ENCODE data around the gene PGGHG. TPM values are rescaled to one million over a fixed set of nuclear protein-coding genes. Genes with fewer than 3 reads are reported as not detected.

Gene PGGHG
- polyA plus RNA-seq, 3 donors: 1.6 to 82.9 (median 2.1) TPM

GRCh38 chr11:330694-331357, 41.9 kb downstream of the PGGHG start:
- DNase-seq: no peak
- intact Hi-C loops (cut with micrococcal nuclease): no loop called here
- no peak for TF ChIP-seq CTCF (IDR thresholded peaks at IDR 0.05)
- Histone ChIP-seq H4K20me1 (ENCODE audit: insufficient read depth, low read length) (no peaks in the 10 kb centered on the region), H3K27me3 (ENCODE audit: control insufficient read depth in 2 of 2, insufficient read depth in 2 of 2, low read length in 2 of 2) (no peaks in the 10 kb centered on the region), H3K9me3 (replicated peaks in 1 of 2; ENCODE audit: control insufficient read depth in 1 of 2, insufficient read depth in 1 of 2, low read length in 2 of 2) (peaks cover 7 to 23% of the 10 kb centered on the region in 2 donors), H3K79me2 (ENCODE audit: insufficient read depth, low read length) (no peaks in the 10 kb centered on the region), H3K4me1 (ENCODE audit: control insufficient read depth in 1 of 2, insufficient read depth in 2 of 2, low read length in 2 of 2) (peaks cover 30 to 43% of the 10 kb centered on the region in 2 donors), H3K27ac (ENCODE audit: low read depth in 1 of 2, low read length in 2 of 2) (no peak overlapping the region), H3K36me3 (replicated peaks in 1 of 2; ENCODE audit: control insufficient read depth in 1 of 2, insufficient read depth in 2 of 2, low read length in 2 of 2) (no peaks in the 10 kb centered on the region), H3K4me2 (replicated peaks; ENCODE audit: extremely low read depth, low read length, poor library complexity, severe bottlenecking) (no peak overlapping the region), H3K9ac (ENCODE audit: insufficient read depth, low read length, poor library complexity, severe bottlenecking) (no peak overlapping the region), H3K4me3 (replicated peaks in 1 of 3; ENCODE audit: low read depth in 2 of 3, low read length in 3 of 3) (no peak overlapping the region), H2AFZ (ENCODE audit: insufficient read depth, low read depth, low read length, poor library complexity, severe bottlenecking) (no peak overlapping the region)
- Mint-ChIP-seq H3K4me1 (peaks cover 47% of the 10 kb centered on the region), H3K27ac (peak overlapping the region in 1 of 7 donors; percentile 66), H3K9me3 (peaks cover 15 to 24% (median 21%) of the 10 kb centered on the region in 7 donors), H3K27me3 (ENCODE audit: low read depth in 3 of 3) (peaks cover 5 to 9% (median 8%) of the 10 kb centered on the region in 3 donors), H3K36me3 (peaks cover 2 to 3% of the 10 kb centered on the region in 2 donors), H3K4me3 (no peak overlapping the region)
- 77% methylated on average over 30 of the region's 34 CpGs for WGBS (ENCODE audit: insufficient coverage)

- H3K4me1 ChIP-seq (ENCODE audit: control insufficient read depth in 1 of 2, insufficient read depth in 2 of 2, low read length in 2 of 2): peaks cover 30 to 43% of the 10 kb centered on the region in 2 donors
- 64% methylated on average over 17 of the region's 19 CpGs for WGBS (ENCODE audit: insufficient coverage)
- no peak overlapping the region for H3K9ac ChIP-seq (ENCODE audit: insufficient read depth, low read length, poor library complexity, severe bottlenecking)
- Mint-ChIP-seq H3K4me1 (peaks cover 47% of the 10 kb centered on the region), H3K9me3 (peaks cover 15 to 24% (median 21%) of the 10 kb centered on the region in 7 donors), H3K4me3 (no peak overlapping the region), H3K36me3 (peaks cover 2 to 3% of the 10 kb centered on the region in 2 donors), H3K27ac (no peak overlapping the region), H3K27me3 (ENCODE audit: low read depth in 3 of 3) (peaks cover 5 to 9% (median 8%) of the 10 kb centered on the region in 3 donors)
- peaks cover 7 to 23% of the 10 kb centered on the region in 2 donors for H3K9me3 ChIP-seq (replicated peaks in 1 of 2; ENCODE audit: control insufficient read depth in 1 of 2, insufficient read depth in 1 of 2, low read length in 2 of 2)
- no peak overlapping the region for H3K4me2 ChIP-seq (replicated peaks; ENCODE audit: extremely low read depth, low read length, poor library complexity, severe bottlenecking)
- H4K20me1 ChIP-seq (ENCODE audit: insufficient read depth, low read length): no peaks in the 10 kb centered on the region
- intact Hi-C loops (cut with micrococcal nuclease): no loop called here
- H3K79me2 ChIP-seq (ENCODE audit: insufficient read depth, low read length): no peaks in the 10 kb centered on the region
- H3K36me3 ChIP-seq (replicated peaks in 1 of 2; ENCODE audit: control insufficient read depth in 1 of 2, insufficient read depth in 2 of 2, low read length in 2 of 2): no peaks in the 10 kb centered on the region
- H3K27me3 ChIP-seq (ENCODE audit: control insufficient read depth in 2 of 2, insufficient read depth in 2 of 2, low read length in 2 of 2): no peaks in the 10 kb centered on the region
- no peak overlapping the region for H3K4me3 ChIP-seq (replicated peaks in 1 of 3; ENCODE audit: low read depth in 2 of 3, low read length in 3 of 3)
- no peak for DNase-seq
- no peak overlapping the region for H3K27ac ChIP-seq (ENCODE audit: low read depth in 1 of 2, low read length in 2 of 2)
- H2AFZ ChIP-seq (ENCODE audit: insufficient read depth, low read depth, low read length, poor library complexity, severe bottlenecking): no peak overlapping the region
- TF ChIP-seq CTCF (IDR thresholded peaks at IDR 0.05): no peak
Observed at GRCh38 chr11:331358-332060, 42.6 kb downstream of the PGGHG start.

All from CD14-positive monocyte (primary cell).